Hepatocyte (in vitro differentiated cells): Measurements from ENCODE around the gene IL15. TPM values are rescaled to one million over a fixed set of nuclear protein-coding genes. Genes with fewer than 3 reads are reported as not detected.

ENCODE experiments used
- DNase-seq: peaks from one replicate; pipeline ENCODE4 v3.0.0-alpha.2; 2016; ENCODE audit warnings: low spot score
- H2AFZ ChIP-seq: fragments of 200-600 bp; sonication (generic); 2 replicates; pipeline ENCODE4 v1.6.0; 2016; ENCODE audit warnings: antibody characterized with exemption, mild to moderate bottlenecking
- H3K27ac ChIP-seq: fragments of 200-600 bp; sonication (generic); 2 replicates; pipeline ENCODE4 v1.5.1; 2016; ENCODE audit warnings: mild to moderate bottlenecking
- H3K27me3 ChIP-seq: fragments of 200-600 bp; sonication (generic); 2 replicates; pipeline ENCODE4 v1.6.1; 2016
- H3K36me3 ChIP-seq: fragments of 200-600 bp; sonication (generic); replicated peaks from 2 replicates; pipeline ENCODE4 v1.5.1; 2016; ENCODE audit warnings: low read depth; ENCODE audit not compliant: insufficient read depth
- H3K4me1 ChIP-seq: fragments of 200-600 bp; sonication (generic); 2 replicates; pipeline ENCODE4 v1.5.1; 2016; ENCODE audit warnings: mild to moderate bottlenecking, moderate library complexity; ENCODE audit not compliant: insufficient read depth
- H3K4me2 ChIP-seq: fragments of 200-600 bp; sonication (generic); 2 replicates; pipeline ENCODE4 v1.6.0; 2016
- H3K4me3 ChIP-seq: fragments of 200-600 bp; sonication (generic); 2 replicates; pipeline ENCODE4 v1.5.1; 2016; ENCODE audit warnings: mild to moderate bottlenecking
- H3K79me2 ChIP-seq: fragments of 200-600 bp; sonication (generic); 2 replicates; pipeline ENCODE4 v1.6.0; 2017; ENCODE audit warnings: mild to moderate bottlenecking
- H3K9me2 ChIP-seq: fragments of 200-600 bp; sonication (generic); replicated peaks from 2 replicates; pipeline ENCODE4 v1.6.0; 2017; ENCODE audit warnings: mild to moderate bottlenecking; ENCODE audit not compliant: insufficient read depth
- H3K9me3 ChIP-seq: fragments of 200-600 bp; sonication (generic); 2 replicates; pipeline ENCODE4 v1.5.1; 2016; ENCODE audit warnings: low read depth, mild to moderate bottlenecking
- H4K20me1 ChIP-seq: fragments of 200-600 bp; sonication (generic); 2 replicates; pipeline ENCODE4 v1.6.0; 2016; ENCODE audit warnings: mild to moderate bottlenecking; ENCODE audit not compliant: insufficient read depth, poor library complexity, severe bottlenecking
- EZH2 ChIP-seq: fragments of 200-600 bp; sonication (generic); IDR thresholded peaks from 2 replicates; pipeline ENCODE4 v1.6.1; 2016; ENCODE audit warnings: antibody characterized with exemption, mild to moderate bottlenecking, borderline replicate concordance
- EZH2phosphoT487 ChIP-seq: fragments of 200-600 bp; sonication (generic); IDR thresholded peaks from one replicate; pipeline ENCODE4 v1.6.1; 2018; ENCODE audit warnings: antibody characterized with exemption, mild to moderate bottlenecking, low read depth, moderate library complexity; ENCODE audit not compliant: unreplicated experiment, severe bottlenecking
- WGBS: methylation state at CpG from one replicate; pipeline ENCODE4 v1.1.6; 2016; ENCODE audit warnings: low lambda C conversion rate; ENCODE audit errors: missing lambda C conversion rate; 5-methylcytosine and 5-hydroxymethylcytosine counted together
- polyA plus RNA-seq: library from polyadenylated mRNA; unstranded; fragments of >200 nt; fragmentation: Nextera tagmentation; extraction: Ambion mirVana; gene quantifications from 2 replicates; pipeline ENCODE4 v1.2.1, GENCODE V29; 2016
- total RNA-seq: library from RNA; depleted of rRNA; stranded (reverse); fragments of >200 nt; gene quantifications from 2 replicates; pipeline ENCODE4 v1.2.3, GENCODE V29; 2014
- TF ChIP-seq, protein P1 (sequence below): fragments of 200-600 bp; sonication (generic); IDR thresholded peaks from 2 replicates; pipeline ENCODE4 v1.5.1; 2016; ENCODE audit warnings: antibody characterized with exemption, mild to moderate bottlenecking; ENCODE audit not compliant: poor library complexity

The IL15 gene
- total and polyA plus RNA-seq, 2 experiments from 2014 or later = 0.83 to 5.0 TPM

DNA sequence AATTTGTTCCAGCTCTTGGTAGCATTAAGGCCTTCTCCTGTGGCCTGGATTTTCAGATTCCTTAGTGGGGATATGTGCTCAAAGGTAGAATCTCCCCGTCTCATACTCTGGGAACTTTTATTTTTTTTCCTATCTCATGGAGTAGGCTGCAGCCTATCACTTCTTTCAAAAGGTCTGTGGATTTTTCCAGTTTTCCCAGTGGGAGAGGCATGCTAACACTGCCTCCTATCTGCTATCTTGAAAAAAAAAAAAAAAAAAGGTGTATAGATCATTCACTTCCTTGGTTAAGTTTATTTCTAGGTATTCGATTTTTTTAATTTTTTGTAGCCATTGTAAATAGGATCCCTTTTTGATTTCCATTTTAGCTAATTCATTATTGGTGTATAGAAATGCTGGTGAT, 67.1 kb downstream of the IL15 start:
- no peak overlapping the region for H2AFZ ChIP-seq

DNA sequence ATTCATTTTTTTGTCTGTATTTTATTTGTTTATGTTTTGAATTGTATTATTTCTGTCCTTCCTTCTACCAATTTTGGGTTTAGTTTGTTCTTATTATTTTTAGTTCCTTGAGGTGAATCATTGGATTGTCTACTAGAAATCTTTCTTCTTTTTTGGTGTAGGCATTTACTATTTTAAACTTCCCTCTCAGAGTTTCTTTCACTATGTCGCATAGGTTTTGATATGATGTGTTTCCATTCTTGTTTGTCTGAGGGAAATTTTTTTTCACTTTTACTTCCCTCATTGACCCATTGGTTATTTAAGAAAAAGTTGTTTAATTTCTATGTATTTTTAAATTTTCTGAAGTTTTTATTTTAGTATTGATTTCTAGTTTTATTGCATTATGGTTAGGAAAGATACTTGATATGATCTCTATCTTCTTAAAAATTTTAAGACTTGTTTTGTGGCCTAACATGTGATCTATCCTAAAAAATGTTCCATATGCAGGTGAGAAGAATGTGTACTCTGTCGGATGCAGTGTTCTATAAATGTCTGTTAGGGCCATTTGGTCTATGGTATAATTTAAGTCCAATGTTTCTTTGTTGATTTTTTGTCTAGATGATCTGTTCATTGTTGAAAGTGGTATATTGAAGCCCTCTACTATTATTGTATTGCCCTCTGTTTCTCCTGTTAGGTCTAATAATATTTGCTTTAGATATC, 68.8 kb downstream of the IL15 start:
- WGBS = 90% methylated on average over 2 of the region's 2 CpGs
- H3K79me2 ChIP-seq = no peaks in the 10 kb centered on the region
- H2AFZ ChIP-seq = no peak overlapping the region
- no peaks in the 10 kb centered on the region for H3K9me2 ChIP-seq
- H3K9me3 ChIP-seq = peaks cover 4% of the 10 kb centered on the region
- H3K27me3 ChIP-seq = no peaks in the 10 kb centered on the region
- TF ChIP-seq EZH2 = no peak
- TF ChIP-seq EZH2phosphoT487 = no peak
- TF ChIP-seq, protein P1, sequence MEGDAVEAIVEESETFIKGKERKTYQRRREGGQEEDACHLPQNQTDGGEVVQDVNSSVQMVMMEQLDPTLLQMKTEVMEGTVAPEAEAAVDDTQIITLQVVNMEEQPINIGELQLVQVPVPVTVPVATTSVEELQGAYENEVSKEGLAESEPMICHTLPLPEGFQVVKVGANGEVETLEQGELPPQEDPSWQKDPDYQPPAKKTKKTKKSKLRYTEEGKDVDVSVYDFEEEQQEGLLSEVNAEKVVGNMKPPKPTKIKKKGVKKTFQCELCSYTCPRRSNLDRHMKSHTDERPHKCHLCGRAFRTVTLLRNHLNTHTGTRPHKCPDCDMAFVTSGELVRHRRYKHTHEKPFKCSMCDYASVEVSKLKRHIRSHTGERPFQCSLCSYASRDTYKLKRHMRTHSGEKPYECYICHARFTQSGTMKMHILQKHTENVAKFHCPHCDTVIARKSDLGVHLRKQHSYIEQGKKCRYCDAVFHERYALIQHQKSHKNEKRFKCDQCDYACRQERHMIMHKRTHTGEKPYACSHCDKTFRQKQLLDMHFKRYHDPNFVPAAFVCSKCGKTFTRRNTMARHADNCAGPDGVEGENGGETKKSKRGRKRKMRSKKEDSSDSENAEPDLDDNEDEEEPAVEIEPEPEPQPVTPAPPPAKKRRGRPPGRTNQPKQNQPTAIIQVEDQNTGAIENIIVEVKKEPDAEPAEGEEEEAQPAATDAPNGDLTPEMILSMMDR = no peak
- no peak overlapping the region for H3K4me3 ChIP-seq
- H3K27ac ChIP-seq = no peak overlapping the region
- DNase-seq = no peak
- no peaks in the 10 kb centered on the region for H3K36me3 ChIP-seq
- H3K4me1 ChIP-seq = no peaks in the 10 kb centered on the region
- H3K4me2 ChIP-seq = no peak overlapping the region
- no peaks in the 10 kb centered on the region for H4K20me1 ChIP-seq

More for the DNA sequence above, 67.1 kb downstream of the IL15 start:
- no peak overlapping the region for H3K4me3 ChIP-seq
- no peaks in the 10 kb centered on the region for H3K9me2 ChIP-seq
- H3K27ac ChIP-seq = no peak overlapping the region
- H3K4me2 ChIP-seq = no peak overlapping the region
- H4K20me1 ChIP-seq = no peaks in the 10 kb centered on the region
- 93% methylated on average over 2 of the region's 2 CpGs for WGBS
- no peaks in the 10 kb centered on the region for H3K36me3 ChIP-seq
- no peaks in the 10 kb centered on the region for H3K79me2 ChIP-seq
- H3K9me3 ChIP-seq = peaks cover 4% of the 10 kb centered on the region
- TF ChIP-seq, protein P1 = no peak
- no peak for TF ChIP-seq EZH2phosphoT487
- TF ChIP-seq EZH2 = no peak
- DNase-seq = no peak
- H3K4me1 ChIP-seq = no peaks in the 10 kb centered on the region
- no peaks in the 10 kb centered on the region for H3K27me3 ChIP-seq

DNA sequence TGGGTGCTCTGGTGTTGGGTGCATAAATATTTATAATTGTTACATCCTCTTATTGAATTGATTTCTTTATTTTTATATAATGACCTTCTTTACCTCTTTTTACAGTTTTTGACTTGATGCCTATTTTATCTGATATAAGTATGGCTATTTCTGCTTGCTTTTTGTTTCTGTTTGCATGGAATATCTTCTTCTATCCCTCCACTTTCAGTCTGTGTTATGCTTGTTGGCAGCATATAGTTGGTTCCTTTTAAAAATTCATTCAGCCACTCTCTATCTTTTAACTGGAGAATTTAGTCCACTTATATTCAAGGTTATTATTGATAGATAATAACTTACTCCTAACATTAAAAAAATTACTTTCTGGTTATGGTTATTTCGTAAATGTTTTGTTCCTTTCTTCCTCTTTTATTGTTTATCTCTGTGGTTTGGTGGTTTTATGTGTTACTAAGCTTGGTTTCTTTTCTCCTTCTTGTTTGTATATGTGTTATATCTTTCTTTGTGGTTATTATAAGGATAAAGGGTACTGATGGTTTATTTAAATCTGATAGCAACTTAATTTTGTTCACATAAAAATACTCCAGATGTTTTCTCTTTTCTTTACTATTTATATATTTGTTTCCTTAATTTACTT, 69.5 kb downstream of the IL15 start:
- no peak for DNase-seq
- H3K4me3 ChIP-seq = no peak overlapping the region
- H3K9me3 ChIP-seq = peaks cover 4% of the 10 kb centered on the region
- no peak for TF ChIP-seq EZH2
- TF ChIP-seq, protein P1 = no peak
- TF ChIP-seq EZH2phosphoT487 = no peak
- no peaks in the 10 kb centered on the region for H3K4me1 ChIP-seq
- H3K27ac ChIP-seq = no peak overlapping the region
- H3K4me2 ChIP-seq = no peak overlapping the region
- no peaks in the 10 kb centered on the region for H3K27me3 ChIP-seq
- no peaks in the 10 kb centered on the region for H4K20me1 ChIP-seq
- no peak overlapping the region for H2AFZ ChIP-seq
- WGBS = 78% methylated on average over 1 of the region's 1 CpG
- no peaks in the 10 kb centered on the region for H3K79me2 ChIP-seq
- no peaks in the 10 kb centered on the region for H3K36me3 ChIP-seq
- no peaks in the 10 kb centered on the region for H3K9me2 ChIP-seq
